A549 (cell line): ENCODE measurements around the gene KRT3. TPM values are rescaled to one million over a fixed set of nuclear protein-coding genes. Genes with fewer than 3 reads are reported as not detected.

Experiments used
- ATAC-seq, 2 experiments: fragments of 200-7000 bp in 1 of 2; fragments of >200 bp in 1 of 2; cut with Nextera tagmentation in 1 of 2; cut with Tn5 transposase in 1 of 2; 3 replicates each; pipeline versions ENCODE4 v1.8.0 to v1.9.1; 2018 to 2020; ENCODE audit warnings: mild to moderate bottlenecking in 1 of 2, moderate library complexity in 1 of 2
- CTCF ChIA-PET: fragments of 300-600 bp; sonication (Branson Sonifier 250); formaldehyde crosslinking; extraction: SDS; loops from one replicate; lab custom pipeline; 2021; ENCODE audit warnings: antibody characterized with exemption, inconsistent platforms; lab: Yijun Ruan, JAX
- POLR2A ChIA-PET: fragments of 350-600 bp; formaldehyde crosslinking; extraction: SDS; loops from one replicate; lab custom pipeline; 2021; ENCODE audit warnings: antibody characterized with exemption, inconsistent platforms; lab: Yijun Ruan, JAX
- DNase-seq, 2 experiments: peaks; one replicate each; pipeline versions ENCODE4 v3.0.0 to v3.0.0-alpha.2; 2011 to 2016; ENCODE audit warnings: low read depth in 1 of 2, low spot score in 1 of 2
- FAIRE-seq: peaks from 2 replicates; lab custom pipeline; 2011; peaks lifted over from hg19 to GRCh38; lab: Jason Lieb, UNC
- H3K27ac ChIP-seq, 2 experiments: fragments of >200 bp; sonication (Bioruptor Twin); formaldehyde crosslinking; 3 replicates each; pipeline ENCODE4 v1.5.1; 2016 to 2017
- H3K4me1 ChIP-seq: fragments of >200 bp; sonication (Bioruptor Twin); formaldehyde crosslinking; 3 replicates; pipeline ENCODE4 v1.6.1; 2016
- H3K4me2 ChIP-seq: fragments of >200 bp; sonication (Bioruptor Twin); formaldehyde crosslinking; 3 replicates; pipeline ENCODE4 v1.6.1; 2016
- H3K4me3 ChIP-seq: fragments of >200 bp; sonication (Bioruptor Twin); formaldehyde crosslinking; 3 replicates; pipeline ENCODE4 v1.5.1; 2016
- H3K9me3 ChIP-seq: fragments of >200 bp; sonication (Bioruptor Twin); formaldehyde crosslinking; 3 replicates; pipeline ENCODE4 v1.6.1; 2016
- RCOR1 ChIP-seq: fragments of 150-350 bp; IDR thresholded peaks from 2 replicates; pipeline ENCODE4 v1.6.1; 2014; ENCODE audit warnings: antibody characterized with exemption, low read length, low read depth
- SMC3 ChIP-seq: fragments of >200 bp; sonication (Bioruptor Twin); formaldehyde crosslinking; IDR thresholded peaks from 3 replicates; pipeline ENCODE4 v1.6.1; 2018; ENCODE audit warnings: inconsistent platforms
- polyA plus RNA-seq, 4 experiments: library from polyadenylated mRNA; depleted of rRNA in 3 of 4; stranded (reverse); fragments of >200 nt; fragmentation: RNase III in 1 of 4; extraction: RNeasy Plus Mini Kit Qiagen cat#74134 plus additional on column Dnase treatment in 1 of 4; gene quantifications; 2 replicates in 3 of 4; 3 replicates in 1 of 4; pipeline ENCODE4 v1.2.3, GENCODE V29; 2011 to 2017
- small RNA-seq, 6 experiments: library from RNA; depleted of rRNA; stranded (forward); fragments of <200 nt; gene quantifications; one replicate each; pipeline ENCODE3, GENCODE V24; 2012
- TF ChIP-seq, protein P1 (sequence below): fragments of 450-650 bp; IDR thresholded peaks from 2 replicates; pipeline ENCODE4 v1.6.1; 2014; ENCODE audit warnings: antibody characterized with exemption

Gene KRT3
- polyA plus RNA-seq, 2 of the 4 experiments (the other 2 are of a cell fraction), result 0.04 to 0.06 TPM

DNA sequence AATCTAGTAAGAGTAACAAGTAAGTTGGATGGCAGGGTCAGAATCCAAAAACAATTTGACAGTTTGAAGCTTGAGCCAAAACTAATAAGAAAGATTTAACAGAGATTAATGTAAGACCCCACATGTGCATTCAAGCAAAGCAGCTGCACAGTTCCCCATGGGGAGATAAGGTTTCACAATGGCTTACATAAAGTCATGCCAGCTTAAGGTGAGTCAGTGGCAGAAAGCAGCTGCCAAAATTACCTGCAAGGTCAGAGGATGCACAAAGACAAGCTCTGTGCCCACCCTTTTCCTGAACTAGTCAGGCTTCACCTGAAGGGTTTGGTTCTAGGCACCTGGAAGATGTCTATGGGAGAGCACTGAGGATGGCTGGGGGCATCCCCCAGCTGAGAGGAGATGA lies 56.0 kb downstream of the KRT3 start:
- TF ChIP-seq, protein P1, sequence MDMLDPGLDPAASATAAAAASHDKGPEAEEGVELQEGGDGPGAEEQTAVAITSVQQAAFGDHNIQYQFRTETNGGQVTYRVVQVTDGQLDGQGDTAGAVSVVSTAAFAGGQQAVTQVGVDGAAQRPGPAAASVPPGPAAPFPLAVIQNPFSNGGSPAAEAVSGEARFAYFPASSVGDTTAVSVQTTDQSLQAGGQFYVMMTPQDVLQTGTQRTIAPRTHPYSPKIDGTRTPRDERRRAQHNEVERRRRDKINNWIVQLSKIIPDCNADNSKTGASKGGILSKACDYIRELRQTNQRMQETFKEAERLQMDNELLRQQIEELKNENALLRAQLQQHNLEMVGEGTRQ, result no peak
- no peak for TF ChIP-seq SMC3
- no peak for TF ChIP-seq RCOR1

More for the DNA sequence above, 56.0 kb downstream of the KRT3 start:
- ChIA-PET CTCF (interaction anchor here (1.1 to 1.6 kb wide), 3 partner anchors 41 to 367 kb away, joined by 3 read pairs; no protein-coding TSS in a partner anchor), POLR2A (no interaction called here)
- no peaks in the 10 kb centered on the region for H3K9me3 ChIP-seq
- no peak overlapping the region for H3K4me3 ChIP-seq
- DNase-seq (no peak), FAIRE-seq (no peak), ATAC-seq (no peak)
- H3K4me2 ChIP-seq, result no peak overlapping the region
- no peak overlapping the region for H3K27ac ChIP-seq
- no peaks in the 10 kb centered on the region for H3K4me1 ChIP-seq

Small RNAs within 50 kb of the gene (small RNA-seq; reads per million reads assigned to genes)
- gene AC107016.2, result 0 reads per million in 6 experiments

Other genes starting within 250 kb of the KRT3 start
- not detected in 2 replicates for gene KRT71, start 243.0 kb downstream of the KRT3 start, polyA plus RNA-seq (2011; rRNA removed)
- gene KRT71, start 243.0 kb downstream of the KRT3 start, polyA plus RNA-seq (2017; fragmentation: RNase III; extraction: RNeasy Plus Mini Kit Qiagen cat#74134 plus additional on column Dnase treatment), result not detected in 3 replicates
- not detected in 2 replicates for gene KRT74, start 222.3 kb downstream of the KRT3 start, polyA plus RNA-seq (2011; rRNA removed)
- not detected in 3 replicates for gene KRT74, start 222.3 kb downstream of the KRT3 start, polyA plus RNA-seq (2017; fragmentation: RNase III; extraction: RNeasy Plus Mini Kit Qiagen cat#74134 plus additional on column Dnase treatment)
- not detected in 2 replicates for gene KRT72, start 194.7 kb downstream of the KRT3 start, polyA plus RNA-seq (2011; rRNA removed)
- gene KRT72, start 194.7 kb downstream of the KRT3 start, polyA plus RNA-seq (2017; fragmentation: RNase III; extraction: RNeasy Plus Mini Kit Qiagen cat#74134 plus additional on column Dnase treatment), result not detected in 3 replicates
- not detected in 2 replicates for gene KRT73, start 177.6 kb downstream of the KRT3 start, polyA plus RNA-seq (2011; rRNA removed)
- gene KRT73, start 177.6 kb downstream of the KRT3 start, polyA plus RNA-seq (2017; fragmentation: RNase III; extraction: RNeasy Plus Mini Kit Qiagen cat#74134 plus additional on column Dnase treatment), result not detected in 3 replicates
- 0.09 TPM in 1 of 2 replicates, not detected in the other for gene KRT2, start 143.9 kb downstream of the KRT3 start, polyA plus RNA-seq (2011; rRNA removed)
- gene KRT2, start 143.9 kb downstream of the KRT3 start, polyA plus RNA-seq (2017; fragmentation: RNase III; extraction: RNeasy Plus Mini Kit Qiagen cat#74134 plus additional on column Dnase treatment), result 0.08 TPM in 1 of 3 replicates, not detected in the others
- not detected in 2 replicates for gene KRT1, start 115.7 kb downstream of the KRT3 start, polyA plus RNA-seq (2011; rRNA removed)
- gene KRT1, start 115.7 kb downstream of the KRT3 start, polyA plus RNA-seq (2017; fragmentation: RNase III; extraction: RNeasy Plus Mini Kit Qiagen cat#74134 plus additional on column Dnase treatment), result not detected in 3 replicates
- gene KRT77, start 92.6 kb downstream of the KRT3 start, polyA plus RNA-seq (2011; rRNA removed), result 0.03 TPM in 2 replicates
- not detected in 3 replicates for gene KRT77, start 92.6 kb downstream of the KRT3 start, polyA plus RNA-seq (2017; fragmentation: RNase III; extraction: RNeasy Plus Mini Kit Qiagen cat#74134 plus additional on column Dnase treatment)
- gene KRT76, start 18.8 kb downstream of the KRT3 start, polyA plus RNA-seq (2011; rRNA removed), result not detected in 2 replicates
- gene KRT76, start 18.8 kb downstream of the KRT3 start, polyA plus RNA-seq (2017; fragmentation: RNase III; extraction: RNeasy Plus Mini Kit Qiagen cat#74134 plus additional on column Dnase treatment), result not detected in 3 replicates
- gene KRT4, start 18.0 kb upstream of the KRT3 start, polyA plus RNA-seq (2011; rRNA removed), result 12.7 and 12.8 TPM in 2 replicates
- gene KRT4, start 18.0 kb upstream of the KRT3 start, polyA plus RNA-seq (2017; fragmentation: RNase III; extraction: RNeasy Plus Mini Kit Qiagen cat#74134 plus additional on column Dnase treatment), result 2.1 to 3.2 TPM (median 2.8 TPM) in 3 replicates
- gene KRT79, start 38.2 kb upstream of the KRT3 start, polyA plus RNA-seq (2011; rRNA removed), result 0.05 and 0.07 TPM in 2 replicates
- gene KRT79, start 38.2 kb upstream of the KRT3 start, polyA plus RNA-seq (2017; fragmentation: RNase III; extraction: RNeasy Plus Mini Kit Qiagen cat#74134 plus additional on column Dnase treatment), result 0.08 TPM in 1 of 3 replicates, not detected in the others
- 0.09 TPM in 1 of 2 replicates, not detected in the other for gene KRT78, start 52.9 kb upstream of the KRT3 start, polyA plus RNA-seq (2011; rRNA removed)
- 0.12 TPM in 2 of 3 replicates, not detected in the other for gene KRT78, start 52.9 kb upstream of the KRT3 start, polyA plus RNA-seq (2017; fragmentation: RNase III; extraction: RNeasy Plus Mini Kit Qiagen cat#74134 plus additional on column Dnase treatment)
- 1,385 and 2,250 TPM in 2 replicates for gene KRT8, start 109.0 kb upstream of the KRT3 start, polyA plus RNA-seq (2011; rRNA removed)
- gene KRT8, start 109.0 kb upstream of the KRT3 start, polyA plus RNA-seq (2017; fragmentation: RNase III; extraction: RNeasy Plus Mini Kit Qiagen cat#74134 plus additional on column Dnase treatment), result 3,173 to 3,781 TPM (median 3,633 TPM) in 3 replicates
- gene KRT18, start 153.0 kb upstream of the KRT3 start, polyA plus RNA-seq (2011; rRNA removed), result 2,476 and 2,635 TPM in 2 replicates
- gene KRT18, start 153.0 kb upstream of the KRT3 start, polyA plus RNA-seq (2017; fragmentation: RNase III; extraction: RNeasy Plus Mini Kit Qiagen cat#74134 plus additional on column Dnase treatment), result 2,534 to 2,941 TPM (median 2,752 TPM) in 3 replicates
- gene EIF4B, start 210.3 kb upstream of the KRT3 start, polyA plus RNA-seq (2011; rRNA removed), result 577 and 650 TPM in 2 replicates
- 363 to 377 TPM (median 375 TPM) in 3 replicates for gene EIF4B, start 210.3 kb upstream of the KRT3 start, polyA plus RNA-seq (2017; fragmentation: RNase III; extraction: RNeasy Plus Mini Kit Qiagen cat#74134 plus additional on column Dnase treatment)